ENCODE results near the gene CYSRT1.

- TF ChIP-seq CTCF (tag by site-specific recombination; IDR thresholded peaks at IDR 0.05): no peak
- TF ChIP-seq GLIS1 (tag by site-specific recombination; IDR thresholded peaks at IDR 0.05): peak; percentile 67
Observed at GRCh38 chr9:137229903-137230704, 5.1 kb downstream of the CYSRT1 start.
